Neural progenitor cell (in vitro differentiated cells): ENCODE measurements around the gene AOC3. TPM values are rescaled to one million over a fixed set of nuclear protein-coding genes. Genes with fewer than 3 reads are reported as not detected.

ENCODE experiments used
- DNase-seq: peaks from one replicate; pipeline ENCODE4 v3.0.0-alpha.2; 2016; ENCODE audit warnings: low spot score
- H2AFZ ChIP-seq: fragments of 200-600 bp; sonication (generic); replicated peaks from 2 replicates; pipeline ENCODE4 v1.6.1; 2016; ENCODE audit warnings: antibody characterized with exemption
- H3F3A ChIP-seq: fragments of 200-600 bp; sonication (generic); 2 replicates; pipeline ENCODE4 v1.6.1; 2016; ENCODE audit warnings: antibody characterized with exemption, low read depth
- H3K27ac ChIP-seq: fragments of 200-600 bp; sonication (generic); 2 replicates; pipeline ENCODE4 v1.5.1; 2016; ENCODE audit warnings: mild to moderate bottlenecking
- H3K27me3 ChIP-seq: fragments of 200-600 bp; sonication (generic); 2 replicates; pipeline ENCODE4 v1.6.1; 2016; ENCODE audit warnings: mild to moderate bottlenecking, moderate library complexity
- H3K36me3 ChIP-seq: fragments of 200-600 bp; sonication (generic); 2 replicates; pipeline ENCODE4 v1.5.1; 2016
- H3K4me1 ChIP-seq: fragments of 200-600 bp; sonication (generic); 2 replicates; pipeline ENCODE4 v1.6.1; 2016; ENCODE audit warnings: mixed run types
- H3K4me2 ChIP-seq: fragments of 200-600 bp; sonication (generic); 2 replicates; pipeline ENCODE4 v1.6.1; 2016
- H3K4me3 ChIP-seq: fragments of 200-600 bp; sonication (generic); 2 replicates; pipeline ENCODE4 v1.5.1; 2016
- H3K79me2 ChIP-seq: fragments of 200-600 bp; sonication (generic); 2 replicates; pipeline ENCODE4 v1.6.1; 2016; ENCODE audit warnings: low read depth
- H3K9ac ChIP-seq: fragments of 200-600 bp; sonication (generic); 2 replicates; pipeline ENCODE4 v1.6.1; 2016
- H3K9me3 ChIP-seq: fragments of 200-600 bp; sonication (generic); 2 replicates; pipeline ENCODE4 v1.5.1; 2016; ENCODE audit warnings: low read depth
- H4K20me1 ChIP-seq: fragments of 200-600 bp; sonication (generic); 2 replicates; pipeline ENCODE4 v1.6.1; 2016; ENCODE audit warnings: low read depth
- H3K27ac Mint-ChIP-seq: 3 replicates; pipeline ENCODE4 v1.8.0; 2021; ENCODE audit warnings: mixed read lengths
- H3K27me3 Mint-ChIP-seq: 2 replicates; pipeline ENCODE4 v1.8.0; 2022; ENCODE audit warnings: low read depth, mild to moderate bottlenecking, inconsistent platforms, moderate library complexity, mixed read lengths; ENCODE audit not compliant: insufficient read depth
- H3K36me3 Mint-ChIP-seq: 3 replicates; pipeline ENCODE4 v1.8.0; 2021; ENCODE audit warnings: mixed read lengths
- H3K4me1 Mint-ChIP-seq: 3 replicates; pipeline ENCODE4 v1.8.0; 2021; ENCODE audit warnings: mixed read lengths
- H3K4me3 Mint-ChIP-seq: 3 replicates; pipeline ENCODE4 v1.8.0; 2021; ENCODE audit warnings: mild to moderate bottlenecking, moderate library complexity, mixed read lengths
- H3K9me3 Mint-ChIP-seq: 3 replicates; pipeline ENCODE4 v1.8.0; 2020; ENCODE audit warnings: mixed read lengths
- CTCF ChIP-seq: fragments of 200-600 bp; sonication (generic); IDR thresholded peaks from 2 replicates; pipeline ENCODE4 v1.5.1; 2017; ENCODE audit warnings: antibody characterized with exemption, mild to moderate bottlenecking
- EZH2 ChIP-seq: fragments of 200-600 bp; sonication (generic); IDR thresholded peaks from 2 replicates; pipeline ENCODE4 v1.6.1; 2017; ENCODE audit warnings: antibody characterized with exemption, mild to moderate bottlenecking, moderate library complexity
- EZH2phosphoT487 ChIP-seq: fragments of 200-600 bp; sonication (generic); IDR thresholded peaks from 2 replicates; pipeline ENCODE4 v1.6.1; 2017; ENCODE audit warnings: antibody characterized with exemption
- total RNA-seq: library from RNA; depleted of rRNA; stranded (reverse); fragments of >200 nt; gene quantifications from 2 replicates; pipeline ENCODE4 v1.2.3, GENCODE V29; 2015; ENCODE audit warnings: low replicate concordance

Gene AOC3
- total RNA-seq, 1 donor from 2014 or later = not detected

GRCh38 chr17:42806249-42806648 lies 44.8 kb upstream of the AOC3 start:
- no peak overlapping the region for H3K9ac ChIP-seq
- H3K27me3 ChIP-seq = peaks cover 18% of the 10 kb centered on the region
- no peak overlapping the region for H3K4me3 ChIP-seq
- Mint-ChIP-seq H3K4me1 (peaks cover 16% of the 10 kb centered on the region), H3K27me3 (no peaks in the 10 kb centered on the region), H3K27ac (no peak overlapping the region), H3K9me3 (no peaks in the 10 kb centered on the region), H3K4me3 (no peak overlapping the region), H3K36me3 (no peaks in the 10 kb centered on the region)
- H3K36me3 ChIP-seq = no peaks in the 10 kb centered on the region
- H2AFZ ChIP-seq = no peak overlapping the region
- no peak for DNase-seq
- H3F3A ChIP-seq = no peaks in the 10 kb centered on the region
- no peaks in the 10 kb centered on the region for H3K9me3 ChIP-seq
- H3K4me1 ChIP-seq = no peaks in the 10 kb centered on the region
- H3K4me2 ChIP-seq = no peak overlapping the region
- no peaks in the 10 kb centered on the region for H4K20me1 ChIP-seq
- TF ChIP-seq EZH2phosphoT487 = no peak
- no peak overlapping the region for H3K27ac ChIP-seq
- no peaks in the 10 kb centered on the region for H3K79me2 ChIP-seq

GRCh38 chr17:42809250-42809649 lies 41.7 kb upstream of the AOC3 start:
- Mint-ChIP-seq H3K27ac (no peak overlapping the region), H3K4me1 (no peaks in the 10 kb centered on the region), H3K36me3 (peaks cover 4% of the 10 kb centered on the region), H3K4me3 (no peak overlapping the region), H3K27me3 (no peaks in the 10 kb centered on the region), H3K9me3 (no peaks in the 10 kb centered on the region)
- DNase-seq = no peak
- no peak overlapping the region for H3K4me3 ChIP-seq
- no peaks in the 10 kb centered on the region for H3K4me1 ChIP-seq
- no peak overlapping the region for H3K4me2 ChIP-seq
- no peaks in the 10 kb centered on the region for H3K27me3 ChIP-seq
- no peaks in the 10 kb centered on the region for H3K9me3 ChIP-seq
- no peaks in the 10 kb centered on the region for H3K79me2 ChIP-seq
- H3F3A ChIP-seq = no peaks in the 10 kb centered on the region
- H3K36me3 ChIP-seq = no peaks in the 10 kb centered on the region
- no peak overlapping the region for H3K9ac ChIP-seq
- no peak overlapping the region for H2AFZ ChIP-seq
- TF ChIP-seq EZH2 (no peak), EZH2phosphoT487 (no peak), CTCF (no peak)
- no peak overlapping the region for H3K27ac ChIP-seq
- H4K20me1 ChIP-seq = no peaks in the 10 kb centered on the region

- Histone ChIP-seq H4K20me1 (no peaks in the 10 kb centered on the region), H3K4me3 (no peak overlapping the region), H3K9me3 (no peaks in the 10 kb centered on the region), H3K27ac (no peak overlapping the region), H3K79me2 (no peaks in the 10 kb centered on the region), H3K4me2 (no peak overlapping the region), H2AFZ (no peak overlapping the region), H3K9ac (no peak overlapping the region), H3K36me3 (no peaks in the 10 kb centered on the region), H3F3A (no peaks in the 10 kb centered on the region), H3K27me3 (no peaks in the 10 kb centered on the region), H3K4me1 (no peaks in the 10 kb centered on the region)
- Mint-ChIP-seq H3K36me3 (peaks cover 12% of the 10 kb centered on the region), H3K27me3 (no peaks in the 10 kb centered on the region), H3K4me3 (no peak overlapping the region), H3K9me3 (no peaks in the 10 kb centered on the region), H3K4me1 (no peaks in the 10 kb centered on the region), H3K27ac (no peak overlapping the region)
- no peak for TF ChIP-seq EZH2
- DNase-seq = no peak
Observed at GRCh38 chr17:42814633-42815399, 36.2 kb upstream of the AOC3 start.

GRCh38 chr17:42817866-42818265 lies 33.1 kb upstream of the AOC3 start:
- Mint-ChIP-seq H3K27ac (no peak overlapping the region), H3K4me1 (peaks cover 2% of the 10 kb centered on the region), H3K27me3 (no peaks in the 10 kb centered on the region), H3K36me3 (peaks cover 10% of the 10 kb centered on the region), H3K4me3 (no peak overlapping the region), H3K9me3 (no peaks in the 10 kb centered on the region)
- Histone ChIP-seq H3K36me3 (no peaks in the 10 kb centered on the region), H2AFZ (no peak overlapping the region), H3F3A (peaks cover 18% of the 10 kb centered on the region), H3K9me3 (no peaks in the 10 kb centered on the region), H3K27me3 (no peaks in the 10 kb centered on the region), H3K27ac (no peak overlapping the region), H3K4me2 (no peak overlapping the region), H3K79me2 (peaks cover 9% of the 10 kb centered on the region), H3K4me3 (no peak overlapping the region), H3K4me1 (no peaks in the 10 kb centered on the region), H3K9ac (no peak overlapping the region), H4K20me1 (no peaks in the 10 kb centered on the region)
- TF ChIP-seq EZH2phosphoT487 (no peak), EZH2 (no peak), CTCF (no peak)
- no peak for DNase-seq
